Measurements from ENCODE around the gene CHAD.

Gene CHAD, protein sequence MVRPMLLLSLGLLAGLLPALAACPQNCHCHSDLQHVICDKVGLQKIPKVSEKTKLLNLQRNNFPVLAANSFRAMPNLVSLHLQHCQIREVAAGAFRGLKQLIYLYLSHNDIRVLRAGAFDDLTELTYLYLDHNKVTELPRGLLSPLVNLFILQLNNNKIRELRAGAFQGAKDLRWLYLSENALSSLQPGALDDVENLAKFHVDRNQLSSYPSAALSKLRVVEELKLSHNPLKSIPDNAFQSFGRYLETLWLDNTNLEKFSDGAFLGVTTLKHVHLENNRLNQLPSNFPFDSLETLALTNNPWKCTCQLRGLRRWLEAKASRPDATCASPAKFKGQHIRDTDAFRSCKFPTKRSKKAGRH

DNA sequence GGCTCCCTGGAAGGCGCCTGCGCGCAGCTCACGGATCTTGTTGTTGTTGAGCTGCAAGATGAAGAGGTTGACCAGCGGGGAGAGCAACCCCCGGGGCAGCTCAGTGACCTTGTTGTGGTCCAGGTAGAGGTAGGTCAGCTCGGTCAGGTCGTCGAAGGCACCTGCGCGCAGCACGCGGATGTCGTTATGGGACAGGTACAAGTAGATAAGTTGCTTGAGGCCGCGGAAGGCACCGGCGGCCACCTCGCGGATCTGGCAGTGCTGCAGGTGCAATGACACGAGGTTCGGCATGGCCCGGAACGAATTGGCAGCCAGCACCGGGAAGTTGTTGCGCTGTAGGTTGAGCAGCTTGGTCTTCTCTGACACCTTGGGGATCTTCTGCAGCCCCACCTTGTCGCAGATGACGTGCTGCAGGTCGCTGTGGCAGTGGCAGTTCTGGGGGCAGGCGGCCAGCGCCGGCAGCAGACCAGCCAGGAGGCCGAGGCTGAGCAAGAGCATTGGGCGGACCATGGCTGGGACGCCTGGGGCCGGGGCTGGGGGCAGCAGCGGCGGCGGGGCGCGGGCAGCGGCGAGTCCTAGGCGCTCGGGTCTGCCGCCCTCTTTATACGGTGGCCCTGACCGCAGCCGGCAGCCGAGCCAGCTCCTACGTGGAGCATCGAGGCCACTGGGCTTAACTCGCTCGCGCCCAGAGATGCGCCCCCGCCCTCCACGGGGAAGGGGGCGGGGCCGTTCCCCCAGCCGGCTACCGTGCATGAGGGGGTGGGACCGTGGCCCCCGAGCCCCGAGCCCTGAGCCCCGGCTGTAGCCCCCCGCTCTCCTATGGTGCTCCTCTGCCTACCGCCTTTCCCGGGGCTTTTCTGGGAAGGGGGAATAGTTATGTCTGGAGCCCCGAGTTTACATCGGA, at the start of gene CHAD:
Gene CHAD, minus strand, starts transcription at position 577 of the 904 bp plus-strand sequence. Its CDS starts 67 bp downstream, at position 510.
- no peak for DNase-seq
- peak within 1 kb of the TSS; percentile 8 to 44 for H3K4me3 ChIP-seq

DNA sequence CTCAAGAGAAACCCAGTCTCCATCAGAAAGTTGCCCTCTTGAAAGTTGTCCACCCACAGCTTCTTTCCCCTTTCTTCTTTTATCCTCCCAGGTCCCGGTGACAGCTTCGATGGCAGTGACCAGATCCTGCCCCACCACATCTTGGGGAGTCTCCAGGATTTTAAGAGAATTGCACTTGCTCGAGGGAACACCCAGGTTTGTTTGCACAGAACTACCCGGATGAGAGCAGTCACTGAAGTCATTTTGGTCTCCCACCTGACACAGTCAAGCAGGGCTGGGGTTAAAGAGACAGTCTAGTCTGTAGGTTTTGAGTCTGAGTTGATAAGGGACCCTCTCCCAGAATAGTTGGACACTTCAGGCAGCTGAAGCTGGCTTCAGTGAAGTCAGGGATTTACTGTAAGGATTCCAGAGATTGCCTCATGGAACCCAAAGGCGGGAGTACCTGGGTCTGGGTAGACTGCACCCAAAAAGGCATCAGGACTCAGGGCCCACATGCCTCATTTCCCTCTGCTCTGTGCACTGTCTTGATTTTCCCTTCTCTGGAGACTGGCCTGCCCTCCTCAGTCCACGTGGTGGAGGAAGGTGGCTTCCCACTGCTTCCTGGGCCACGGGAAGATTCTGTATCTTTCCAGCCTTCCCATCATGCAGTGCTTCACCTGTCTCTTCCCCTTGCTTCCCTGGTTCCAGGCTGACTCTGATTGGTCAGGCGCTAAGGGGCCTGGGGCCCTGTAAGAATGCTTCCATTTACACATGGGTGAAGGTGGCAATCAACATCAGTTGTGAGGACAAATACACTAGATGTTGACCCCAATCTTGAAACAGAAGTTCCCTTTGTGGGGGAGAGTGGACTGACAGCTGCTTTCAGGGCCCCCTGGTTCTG, 49.1 kb upstream of the CHAD start:
- H3K36me3 ChIP-seq: no peaks in the 10 kb centered on the region
- TF ChIP-seq, protein P1, sequence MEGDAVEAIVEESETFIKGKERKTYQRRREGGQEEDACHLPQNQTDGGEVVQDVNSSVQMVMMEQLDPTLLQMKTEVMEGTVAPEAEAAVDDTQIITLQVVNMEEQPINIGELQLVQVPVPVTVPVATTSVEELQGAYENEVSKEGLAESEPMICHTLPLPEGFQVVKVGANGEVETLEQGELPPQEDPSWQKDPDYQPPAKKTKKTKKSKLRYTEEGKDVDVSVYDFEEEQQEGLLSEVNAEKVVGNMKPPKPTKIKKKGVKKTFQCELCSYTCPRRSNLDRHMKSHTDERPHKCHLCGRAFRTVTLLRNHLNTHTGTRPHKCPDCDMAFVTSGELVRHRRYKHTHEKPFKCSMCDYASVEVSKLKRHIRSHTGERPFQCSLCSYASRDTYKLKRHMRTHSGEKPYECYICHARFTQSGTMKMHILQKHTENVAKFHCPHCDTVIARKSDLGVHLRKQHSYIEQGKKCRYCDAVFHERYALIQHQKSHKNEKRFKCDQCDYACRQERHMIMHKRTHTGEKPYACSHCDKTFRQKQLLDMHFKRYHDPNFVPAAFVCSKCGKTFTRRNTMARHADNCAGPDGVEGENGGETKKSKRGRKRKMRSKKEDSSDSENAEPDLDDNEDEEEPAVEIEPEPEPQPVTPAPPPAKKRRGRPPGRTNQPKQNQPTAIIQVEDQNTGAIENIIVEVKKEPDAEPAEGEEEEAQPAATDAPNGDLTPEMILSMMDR (IDR thresholded peaks at IDR 0.05): no peak
- H3K27me3 ChIP-seq: no peaks in the 10 kb centered on the region
- no peaks in the 10 kb centered on the region for H3K9me3 ChIP-seq
- no peak overlapping the region for H3K4me3 ChIP-seq
- no peak overlapping the region for H3K27ac ChIP-seq
- intact Hi-C loops (cut with DNase I; ENCODE audit: low total_unique reads): no loop called here
- H3K4me1 ChIP-seq: peaks cover 0 to 6% (median 0%) of the 10 kb centered on the region in 4 donors
- DNase-seq: no peak

More for the DNA sequence above, at the start of gene CHAD:
- H3K27ac ChIP-seq: no peak within 1 kb of the TSS
- TF ChIP-seq, protein P1 (IDR thresholded peaks at IDR 0.05): no peak
- peaks cover 0 to 34% of the 10 kb centered on the region in 2 donors for H3K27me3 ChIP-seq
- intact Hi-C loops (cut with DNase I; ENCODE audit: low total_unique reads): no loop called here
- no peaks in the 10 kb centered on the region for H3K9me3 ChIP-seq
- H3K4me1 ChIP-seq: peaks cover 0 to 28% (median 14%) of the 10 kb centered on the region in 4 donors
- peaks cover 0 to 40% (median 10%) of the 10 kb centered on the region in 3 donors for H3K36me3 ChIP-seq

DNA sequence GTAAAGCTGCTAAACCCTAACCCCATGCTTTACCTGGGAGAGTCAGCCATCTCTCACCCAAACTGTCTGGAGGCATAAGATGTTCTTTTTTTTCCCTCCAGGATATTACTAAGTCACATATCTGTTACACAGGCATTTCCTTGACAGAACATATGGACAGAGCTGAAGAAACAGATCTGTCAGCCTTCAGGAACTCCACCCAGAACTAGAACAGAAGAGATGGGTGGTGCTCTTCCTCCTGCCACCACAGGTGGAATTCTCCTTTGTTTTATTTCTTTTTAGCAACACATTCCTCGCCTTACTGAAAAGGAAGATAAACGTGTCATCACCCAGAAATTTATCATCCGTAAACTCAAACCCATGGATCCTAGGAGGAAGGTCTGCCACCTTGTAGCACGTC, 48.3 kb upstream of the CHAD start:
- TF ChIP-seq, protein P1 (IDR thresholded peaks at IDR 0.05): no peak
- H3K27me3 ChIP-seq: no peaks in the 10 kb centered on the region
- no peaks in the 10 kb centered on the region for H3K9me3 ChIP-seq
- no peak overlapping the region for H3K27ac ChIP-seq
- no peak overlapping the region for H3K4me3 ChIP-seq
- no peak for DNase-seq
- peaks cover 0 to 6% (median 0%) of the 10 kb centered on the region in 4 donors for H3K4me1 ChIP-seq
- intact Hi-C loops (cut with DNase I; ENCODE audit: low total_unique reads): no loop called here
- no peaks in the 10 kb centered on the region for H3K36me3 ChIP-seq

DNA sequence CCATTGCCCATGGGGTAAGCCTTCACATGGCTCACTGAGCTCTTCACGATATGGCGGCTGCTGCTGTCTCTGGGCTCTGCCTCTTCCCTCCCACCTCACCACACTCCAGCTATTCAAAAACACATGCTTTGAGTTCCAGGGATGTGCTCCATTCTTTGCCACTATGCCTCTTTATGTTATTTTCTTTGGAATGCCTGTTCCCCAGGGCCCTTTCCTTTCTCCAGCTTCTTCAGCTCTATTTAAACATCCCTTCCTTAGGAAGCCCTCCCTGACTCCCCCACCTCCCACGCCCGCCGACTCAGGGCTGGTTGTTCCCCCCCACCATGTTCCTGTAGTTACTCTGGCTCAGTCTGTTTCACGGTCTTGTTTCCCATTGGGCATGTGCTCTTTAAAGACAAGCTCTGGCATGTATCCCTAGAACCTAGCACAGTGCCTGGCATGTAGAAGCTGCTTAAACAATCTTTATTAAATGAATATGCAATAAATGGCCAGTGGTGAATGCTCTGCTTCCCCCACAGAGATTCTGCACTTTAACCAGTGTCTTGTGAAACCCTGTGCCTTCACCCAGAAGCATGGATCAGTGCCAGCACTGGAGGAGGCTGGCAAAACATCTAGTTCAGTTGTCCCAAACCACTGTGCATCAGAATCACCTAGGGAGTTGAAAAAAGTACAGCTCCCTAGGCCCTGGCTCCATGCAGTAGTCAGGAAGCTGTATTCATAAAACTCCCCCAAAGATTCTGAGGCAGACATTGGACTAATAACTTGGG, 46.4 kb upstream of the CHAD start:
- H3K27me3 ChIP-seq: no peaks in the 10 kb centered on the region
- TF ChIP-seq, protein P1 (IDR thresholded peaks at IDR 0.05): no peak
- intact Hi-C loops (cut with DNase I; ENCODE audit: low total_unique reads): no loop called here
- DNase-seq: peak in 1 of 2 donors; percentile 57
- H3K4me3 ChIP-seq: no peak overlapping the region
- peaks cover 0 to 6% (median 0%) of the 10 kb centered on the region in 4 donors for H3K4me1 ChIP-seq
- no peaks in the 10 kb centered on the region for H3K36me3 ChIP-seq
- H3K9me3 ChIP-seq: no peaks in the 10 kb centered on the region
- no peak overlapping the region for H3K27ac ChIP-seq

All from tibial artery (tissue), 4 donors.